H9 (cell line): ENCODE data around the gene ING5. TPM values are rescaled to one million over a fixed set of nuclear protein-coding genes. Genes with fewer than 3 reads are reported as not detected.

ENCODE experiments used
- DNase-seq: peaks from one replicate; pipeline ENCODE4 v3.0.0-alpha.2; 2017
- H2AFZ ChIP-seq: one replicate; pipeline ENCODE4 v1.6.1; 2013; ENCODE audit warnings: mild to moderate bottlenecking, low read length, control low read depth, moderate library complexity
- H2AK5ac ChIP-seq: 2 replicates; pipeline ENCODE4 v1.6.1; 2013; ENCODE audit warnings: low read length, control low read depth, mixed read lengths; ENCODE audit not compliant: insufficient read length
- H2BK120ac ChIP-seq: one replicate; pipeline ENCODE4 v1.6.1; 2013; ENCODE audit warnings: low read depth, mild to moderate bottlenecking, low read length, control low read depth, inconsistent platforms; ENCODE audit not compliant: poor library complexity, severe bottlenecking
- H2BK12ac ChIP-seq: 2 replicates; pipeline ENCODE4 v1.6.1; 2013; ENCODE audit warnings: low read length, control low read depth, mixed read lengths, low read depth; ENCODE audit not compliant: insufficient read length
- H2BK15ac ChIP-seq: 2 replicates; pipeline ENCODE4 v1.6.1; 2013; ENCODE audit warnings: low read depth, low read length, control low read depth
- H2BK20ac ChIP-seq: one replicate; pipeline ENCODE4 v1.6.1; 2013; ENCODE audit warnings: low read depth, mild to moderate bottlenecking, low read length, control low read depth, inconsistent platforms; ENCODE audit not compliant: poor library complexity, severe bottlenecking
- H2BK5ac ChIP-seq: 2 replicates; pipeline ENCODE4 v1.6.1; 2013; ENCODE audit warnings: low read length, control low read depth, mixed read lengths; ENCODE audit not compliant: insufficient read length
- H3K14ac ChIP-seq: 2 replicates; pipeline ENCODE4 v1.6.1; 2013; ENCODE audit warnings: low read length, control low read depth; ENCODE audit not compliant: insufficient read depth
- H3K18ac ChIP-seq: 2 replicates; pipeline ENCODE4 v1.6.1; 2013; ENCODE audit warnings: low read depth, mild to moderate bottlenecking, mixed read lengths, low read length, control low read depth; ENCODE audit not compliant: insufficient read length
- H3K23ac ChIP-seq: 2 replicates; pipeline ENCODE4 v1.6.1; 2013; ENCODE audit warnings: low read length, control low read depth, mixed read lengths, low read depth; ENCODE audit not compliant: insufficient read length
- H3K23me2 ChIP-seq: 2 replicates; pipeline ENCODE4 v1.6.1; 2013; ENCODE audit warnings: low read depth, mild to moderate bottlenecking, mixed read lengths, low read length, control low read depth; ENCODE audit not compliant: insufficient read length, poor library complexity, severe bottlenecking
- H3K27ac ChIP-seq: 2 replicates; pipeline ENCODE4 v1.5.1; 2013; ENCODE audit warnings: low read length, control low read depth, mixed read lengths, low read depth; ENCODE audit not compliant: insufficient read length
- H3K27me3 ChIP-seq: 2 replicates; pipeline ENCODE4 v1.6.1; 2013; ENCODE audit warnings: low read length, control low read depth, inconsistent platforms; ENCODE audit not compliant: insufficient read depth
- H3K4ac ChIP-seq: 2 replicates; pipeline ENCODE4 v1.6.1; 2013; ENCODE audit warnings: low read depth, mild to moderate bottlenecking, control low read depth, inconsistent platforms, low read length, moderate library complexity
- H3K4me1 ChIP-seq: 2 replicates; pipeline ENCODE4 v1.6.1; 2013; ENCODE audit warnings: low read length, control low read depth, inconsistent platforms; ENCODE audit not compliant: insufficient read depth
- H3K4me2 ChIP-seq: 2 replicates; pipeline ENCODE4 v1.6.1; 2013; ENCODE audit warnings: low read length, control low read depth, mixed read lengths; ENCODE audit not compliant: insufficient read length, insufficient read depth
- H3K56ac ChIP-seq: 2 replicates; pipeline ENCODE4 v1.6.1; 2013; ENCODE audit warnings: low read depth, mild to moderate bottlenecking, mixed read lengths, low read length, control low read depth; ENCODE audit not compliant: insufficient read length
- H3K79me1 ChIP-seq: 2 replicates; pipeline ENCODE4 v1.6.1; 2013; ENCODE audit warnings: low read depth, mild to moderate bottlenecking, moderate library complexity, low read length, control low read depth, inconsistent platforms; ENCODE audit not compliant: insufficient read depth, poor library complexity, severe bottlenecking
- H3K79me2 ChIP-seq: 2 replicates; pipeline ENCODE4 v1.6.1; 2013; ENCODE audit warnings: low read length, control low read depth, inconsistent platforms; ENCODE audit not compliant: insufficient read depth
- H3K9ac ChIP-seq: 2 replicates; pipeline ENCODE4 v1.6.1; 2013; ENCODE audit warnings: low read length, control low read depth, mixed read lengths; ENCODE audit not compliant: insufficient read length; ENCODE audit errors: extremely low read depth
- H3K9me3 ChIP-seq: one replicate; pipeline ENCODE4 v1.6.1; 2013; ENCODE audit warnings: low read depth, low read length, inconsistent platforms; ENCODE audit not compliant: control insufficient read depth
- H3T11ph ChIP-seq: one replicate; pipeline ENCODE4 v1.6.1; 2013; ENCODE audit warnings: mild to moderate bottlenecking, low read length, control low read depth, inconsistent platforms
- H4K20me1 ChIP-seq: one replicate; pipeline ENCODE4 v1.6.1; 2013; ENCODE audit not compliant: control insufficient read depth, insufficient read length, insufficient read depth
- H4K5ac ChIP-seq: 2 replicates; pipeline ENCODE4 v1.6.1; 2013; ENCODE audit warnings: low read depth, mild to moderate bottlenecking, mixed read lengths, low read length, control low read depth; ENCODE audit not compliant: insufficient read length
- H4K8ac ChIP-seq: replicated peaks from 2 replicates; pipeline ENCODE4 v1.6.1; 2013; ENCODE audit warnings: low read length, control low read depth, mixed read lengths, low read depth; ENCODE audit not compliant: insufficient read length
- H4K91ac ChIP-seq: 2 replicates; pipeline ENCODE4 v1.6.1; 2013; ENCODE audit warnings: low read depth, mild to moderate bottlenecking, moderate library complexity, mixed read lengths, low read length, control low read depth; ENCODE audit not compliant: insufficient read length
- H3K27ac Mint-ChIP-seq, 3 experiments: 2 replicates in 2 of 3; 3 replicates in 1 of 3; pipeline ENCODE4 v1.8.0; 2020 to 2021; ENCODE audit warnings: mixed read lengths in 3 of 3, mild to moderate bottlenecking in 1 of 3, moderate library complexity in 1 of 3
- H3K27me3 Mint-ChIP-seq: 2 replicates; pipeline ENCODE4 v1.8.0; 2021; ENCODE audit warnings: low read depth, mild to moderate bottlenecking, moderate library complexity, mixed read lengths
- H3K36me3 Mint-ChIP-seq, 3 experiments: 2 replicates in 2 of 3; 3 replicates in 1 of 3; pipeline ENCODE4 v1.8.0; 2020 to 2021; ENCODE audit warnings: low read depth in 3 of 3, mixed read lengths in 3 of 3; ENCODE audit not compliant: insufficient read depth in 1 of 3
- H3K4me1 Mint-ChIP-seq, 2 experiments: 2 replicates each; pipeline ENCODE4 v1.8.0; 2020; ENCODE audit warnings: mixed read lengths in 2 of 2
- H3K4me3 Mint-ChIP-seq, 2 experiments: 2 replicates in 1 of 2; 3 replicates in 1 of 2; pipeline ENCODE4 v1.8.0; 2020 to 2021; ENCODE audit warnings: mild to moderate bottlenecking in 2 of 2, mixed read lengths in 2 of 2, moderate library complexity in 1 of 2
- H3K9me3 Mint-ChIP-seq, 2 experiments: 2 replicates in 1 of 2; 3 replicates in 1 of 2; pipeline ENCODE4 v1.8.0; 2020; ENCODE audit warnings: mild to moderate bottlenecking in 2 of 2, mixed read lengths in 2 of 2, moderate library complexity in 1 of 2
- CTCF ChIP-seq: fragments of 200-600 bp; sonication (generic); conservative IDR thresholded peaks from 3 replicates; pipeline ENCODE4 v1.8.0; 2021; ENCODE audit warnings: antibody characterized with exemption, mild to moderate bottlenecking
- WGBS: extraction: QIAGEN DNeasy Blood & Tissue Kit; methylation state at CpG from one replicate; pipeline ENCODE4 v1.1.7; 2013; ENCODE audit warnings: missing lambda C conversion rate, low lambda C conversion rate, mixed read lengths; ENCODE audit not compliant: insufficient read length; ENCODE audit errors: extremely low coverage; 5-methylcytosine and 5-hydroxymethylcytosine counted together
- total RNA-seq: library from RNA; stranded (reverse); gene quantifications from 2 replicates; pipeline ENCODE4 v1.2.1, GENCODE V29; 2021

ING5 gene
- total RNA-seq, 1 experiment from 2014 or later, result 66.0 TPM

DNA sequence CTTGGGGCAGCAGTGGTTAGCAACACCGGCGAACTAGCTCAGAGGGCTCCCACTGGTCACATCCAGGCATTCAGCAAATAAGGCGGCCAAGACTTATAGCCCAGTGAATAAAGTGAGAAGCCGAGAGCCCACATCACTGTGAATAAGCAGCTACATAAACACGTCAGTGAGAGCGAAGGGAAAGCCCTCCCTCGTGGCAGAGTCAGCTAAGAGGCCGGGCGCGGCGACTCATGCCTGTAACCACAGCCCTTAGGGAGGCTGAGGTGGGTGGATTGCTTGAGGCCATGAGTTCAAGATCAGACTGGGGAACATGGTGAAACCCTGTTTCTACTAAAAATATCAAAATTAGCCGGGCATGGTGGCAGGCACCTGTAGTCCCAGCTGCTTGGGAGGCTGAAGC is 37.8 kb downstream of the ING5 start:
- H3K4me1 Mint-ChIP-seq, result no peaks in the 10 kb centered on the region
- Histone ChIP-seq H2BK20ac (no peak overlapping the region), H3K4me1 (no peaks in the 10 kb centered on the region), H2AK5ac (no peak overlapping the region), H3K18ac (no peak overlapping the region), H3K9ac (no peak overlapping the region), H3K4me2 (no peak overlapping the region), H3K79me1 (no peaks in the 10 kb centered on the region), H3K4ac (no peak overlapping the region), H4K91ac (no peak overlapping the region), H3T11ph (no peak overlapping the region), H3K9me3 (no peaks in the 10 kb centered on the region), H3K79me2 (no peaks in the 10 kb centered on the region), H3K23me2 (peaks cover 8% of the 10 kb centered on the region), H2BK120ac (no peak overlapping the region), H3K14ac (no peak overlapping the region), H2BK5ac (no peak overlapping the region), H4K20me1 (no peaks in the 10 kb centered on the region), H3K56ac (no peak overlapping the region), H3K27me3 (no peaks in the 10 kb centered on the region), H3K27ac (no peak overlapping the region), H3K23ac (no peak overlapping the region), H4K8ac (no peak overlapping the region), H2AFZ (no peak overlapping the region), H2BK15ac (no peak overlapping the region), H2BK12ac (no peak overlapping the region), H4K5ac (no peak overlapping the region)
- peaks cover 5% of the 10 kb centered on the region for H3K27me3 Mint-ChIP-seq
- H3K27ac Mint-ChIP-seq, result no peak overlapping the region
- peaks cover 2 to 7% (median 5%) of the 10 kb centered on the region in 3 experiments; a peak in 5 of 7 replicates for H3K36me3 Mint-ChIP-seq
- no peak for DNase-seq
- H3K9me3 Mint-ChIP-seq, result no peaks in the 10 kb centered on the region
- no peak overlapping the region for H3K4me3 Mint-ChIP-seq
- TF ChIP-seq CTCF, result no peak
- no CpG with 5 or more reads among the region's 12 CpGs for WGBS
